ENCODE measurements around the gene TCERG1. TPM values are rescaled to one million over a fixed set of nuclear protein-coding genes. Genes with fewer than 3 reads are reported as not detected.

TCERG1 gene
- 93.1 and 132 TPM in 2 replicates for total RNA-seq (2014; rRNA removed; shearing (Covaris generic))

DNA sequence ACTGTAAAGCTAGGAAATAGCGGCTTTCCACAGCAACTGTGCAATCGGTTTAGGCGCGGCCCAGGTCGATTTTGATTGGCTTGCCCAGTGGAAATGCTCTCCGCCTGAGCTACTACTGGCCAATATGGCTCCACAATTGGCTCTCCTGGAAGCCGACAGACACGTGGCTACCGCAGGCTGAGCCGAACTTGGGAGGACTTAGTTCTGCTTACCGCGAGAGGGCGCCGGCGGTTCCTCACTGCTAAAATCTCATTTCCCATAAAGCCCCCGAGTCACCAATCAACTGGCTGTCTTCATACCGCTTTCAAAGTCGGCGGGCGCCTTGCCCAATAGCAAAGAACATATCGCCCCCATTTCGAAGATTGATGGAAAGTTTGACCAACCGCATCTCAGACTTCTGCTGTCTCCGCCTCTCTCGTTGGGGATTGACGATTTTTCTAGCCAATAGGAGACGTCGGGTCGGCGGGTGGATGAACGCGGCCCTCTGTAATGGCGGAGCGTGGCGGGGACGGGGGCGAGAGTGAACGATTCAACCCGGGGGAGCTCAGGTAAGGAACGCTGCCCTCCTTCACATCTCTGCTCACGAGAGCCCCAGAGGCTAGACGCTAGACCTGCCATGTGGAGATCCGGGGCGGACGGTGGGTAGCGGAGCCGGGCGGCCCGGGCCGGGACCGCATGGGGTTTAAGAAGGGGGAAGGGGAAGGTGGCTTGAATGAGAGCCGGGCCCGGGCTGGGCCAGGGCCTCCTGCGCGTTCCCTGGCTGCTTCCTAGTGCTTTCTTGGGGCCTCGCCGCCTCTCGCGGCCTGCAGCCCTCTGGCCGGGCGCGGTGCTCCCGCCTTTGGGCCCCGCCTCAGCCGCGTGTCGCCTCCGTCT, at the start of gene TCERG1:
TSS of gene TCERG1 (plus strand) at position 473 of the 873 bp plus-strand sequence. CDS start at position 490, 17 bp downstream.
- DNase-seq (ENCODE audit: low spot score) = peak; percentile 100

DNA sequence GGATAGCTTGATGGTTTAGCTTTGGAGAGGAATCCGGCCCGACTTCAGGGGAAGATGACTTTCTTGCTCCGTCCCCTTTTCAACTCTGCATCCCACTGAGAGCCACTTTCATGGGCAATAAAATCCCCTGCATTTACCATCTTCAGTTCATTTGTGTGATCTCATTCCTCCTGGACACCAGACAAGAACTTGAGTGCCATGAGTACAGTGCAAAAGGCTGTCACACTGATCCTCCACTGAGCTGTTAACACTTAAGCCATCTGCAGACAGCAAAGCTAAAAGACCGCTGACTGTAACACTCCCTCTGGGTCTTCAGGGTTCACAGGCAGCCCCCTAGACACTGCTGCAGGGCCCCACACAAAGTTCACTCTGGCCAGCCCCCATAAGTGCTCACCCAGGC, 48.3 kb upstream of the TCERG1 start:
- DNase-seq (ENCODE audit: low spot score) = no peak

DNA sequence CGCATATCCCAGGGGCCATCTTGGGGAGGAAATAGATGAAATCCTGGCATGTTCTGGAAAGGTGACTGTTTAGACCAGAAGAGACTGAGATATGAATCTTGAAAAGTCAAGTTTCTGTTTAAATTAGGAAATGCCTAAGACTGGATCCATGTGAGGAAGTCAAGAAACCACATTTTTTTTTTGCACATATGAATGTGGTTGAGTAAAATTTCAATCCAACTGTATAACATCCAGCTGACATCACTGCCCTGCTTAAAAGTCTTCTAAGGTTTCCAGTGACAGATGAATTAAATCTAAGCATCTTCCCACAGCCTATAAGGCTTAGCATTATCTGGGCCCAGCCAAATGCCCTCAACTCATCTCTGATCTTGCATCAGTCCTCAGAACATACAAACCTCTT, 47.7 kb upstream of the TCERG1 start:
- no peak for DNase-seq (ENCODE audit: low spot score)

DNA sequence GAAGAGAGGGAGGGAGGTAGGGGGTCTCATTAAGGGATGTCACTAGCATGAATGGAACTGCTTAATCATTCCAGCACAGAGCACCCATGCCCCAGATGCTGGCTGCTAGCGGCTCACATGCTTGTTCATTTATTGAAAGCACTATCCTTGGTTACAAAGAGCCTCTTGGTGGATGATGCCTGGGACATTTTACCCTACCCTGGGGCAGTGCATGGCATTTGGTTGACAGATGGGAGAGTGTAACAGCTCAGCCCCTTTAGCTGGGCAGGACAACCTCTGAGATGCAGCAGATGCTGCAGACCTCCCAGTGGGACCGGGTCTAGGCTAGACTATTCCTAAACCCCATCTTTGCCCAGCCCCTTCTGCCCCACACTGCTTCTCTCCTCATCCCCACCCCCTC, 46.9 kb upstream of the TCERG1 start:
- no peak for DNase-seq (ENCODE audit: low spot score)

DNA sequence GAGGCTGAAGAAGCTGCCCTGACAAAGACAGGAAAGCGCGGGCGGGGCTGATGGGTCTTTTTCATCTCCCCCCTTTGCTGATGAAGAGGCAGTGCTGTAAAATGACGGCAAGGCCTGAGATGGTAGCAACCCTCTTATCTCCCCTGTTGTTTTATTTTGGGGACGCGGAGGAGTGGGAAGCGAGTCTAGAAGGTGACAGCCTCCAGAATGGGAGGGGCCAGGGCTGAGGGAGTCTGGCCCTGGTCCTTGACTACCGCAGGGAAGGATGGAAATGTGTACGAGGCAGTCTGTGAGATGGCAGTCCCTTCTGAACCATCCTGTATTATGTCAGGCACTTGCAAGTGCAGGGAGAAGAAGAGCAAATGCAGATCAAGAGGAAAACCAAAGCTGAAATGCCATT, 46.1 kb upstream of the TCERG1 start:
- no peak for DNase-seq (ENCODE audit: low spot score)

DNA sequence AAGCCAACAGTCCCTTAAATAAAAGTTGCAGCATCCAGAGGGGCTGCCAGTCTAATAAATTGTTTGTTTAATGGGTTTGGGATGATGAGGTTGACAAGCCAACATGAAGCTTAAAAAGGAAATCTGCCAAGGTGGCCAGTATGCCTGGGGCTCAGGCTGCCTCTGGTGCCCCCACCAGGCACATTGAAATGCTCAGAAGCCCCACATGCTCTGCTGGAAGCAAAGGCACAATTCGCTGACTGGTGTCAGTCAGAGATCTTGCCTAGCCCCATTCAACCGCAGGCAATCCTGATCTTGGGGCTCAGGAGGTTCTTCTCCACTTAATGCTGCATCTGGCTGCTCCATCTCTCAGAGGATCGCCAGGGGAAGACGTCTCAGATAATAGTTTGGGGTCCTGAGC, 44.2 kb upstream of the TCERG1 start:
- DNase-seq (ENCODE audit: low spot score) = no peak

DNA sequence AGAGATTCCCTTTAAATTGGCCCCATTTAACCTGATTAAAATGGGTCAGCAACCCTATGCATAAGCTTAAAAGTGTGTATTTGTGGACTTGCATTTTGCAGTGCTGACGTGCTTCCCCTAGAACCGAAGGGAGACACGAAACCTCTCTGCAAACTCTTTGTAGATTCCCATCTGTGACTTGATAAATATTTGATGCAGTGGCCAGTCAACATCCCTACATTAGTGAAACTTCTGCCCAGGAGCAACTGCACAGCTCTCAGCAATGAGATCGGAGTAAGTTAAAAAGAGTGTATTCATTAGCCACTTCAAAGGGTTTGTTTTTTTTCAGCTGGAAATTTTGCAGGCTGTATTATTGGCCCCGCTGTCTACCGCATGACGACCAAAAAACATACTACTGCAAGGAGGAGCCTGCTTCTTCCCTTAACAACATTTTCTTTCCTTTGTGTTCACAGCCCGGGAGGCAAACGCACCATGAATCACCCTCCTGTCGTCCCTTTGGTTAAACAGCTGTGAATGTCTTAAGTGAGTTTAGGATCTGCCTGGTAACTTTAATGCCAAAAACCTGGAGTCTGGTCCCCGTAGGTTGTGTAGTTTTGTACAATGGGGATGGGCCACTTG, 38.0 kb upstream of the TCERG1 start:
- peak; percentile 75 for DNase-seq (ENCODE audit: low spot score)

DNA sequence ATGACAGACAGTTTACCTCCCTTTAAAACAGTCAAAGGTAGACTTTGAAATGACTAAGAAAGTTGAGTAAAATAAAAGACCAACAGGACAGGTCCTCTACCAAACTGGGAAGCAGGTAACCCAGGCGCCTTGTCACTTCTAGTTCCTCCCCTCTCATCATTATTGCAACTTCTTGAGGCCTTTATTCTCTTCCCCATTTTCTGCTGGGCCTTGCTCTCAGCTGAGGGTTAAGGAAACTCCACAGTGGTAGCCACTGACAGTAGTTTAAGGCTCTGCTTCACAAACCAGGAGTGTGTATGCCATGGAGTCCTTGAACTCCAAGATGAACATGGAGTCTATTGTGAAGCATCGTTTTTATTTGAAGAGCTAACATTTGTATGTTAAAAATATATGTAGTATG, 36.9 kb upstream of the TCERG1 start:
- DNase-seq (ENCODE audit: low spot score) = no peak

DNA sequence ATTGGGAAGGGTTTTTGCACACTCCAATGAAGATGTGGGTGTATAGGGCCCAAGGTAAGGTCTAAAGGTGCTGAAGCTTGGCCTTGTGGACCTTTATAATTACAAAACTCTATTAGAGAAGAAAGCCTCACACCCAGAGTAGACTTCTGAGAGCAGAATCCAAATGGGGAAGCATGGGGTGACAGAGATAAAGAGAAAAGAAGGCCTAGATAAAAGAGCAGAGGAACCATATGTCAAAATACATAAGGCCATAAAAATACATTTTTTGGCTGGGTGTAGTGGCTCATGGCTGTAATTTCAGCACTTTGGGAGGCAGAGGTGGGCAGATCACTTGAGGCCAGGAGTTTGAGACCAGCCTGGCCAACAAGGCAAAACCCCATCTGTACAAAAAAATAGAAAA, 27.4 kb upstream of the TCERG1 start:
- DNase-seq (ENCODE audit: low spot score) = no peak

DNA sequence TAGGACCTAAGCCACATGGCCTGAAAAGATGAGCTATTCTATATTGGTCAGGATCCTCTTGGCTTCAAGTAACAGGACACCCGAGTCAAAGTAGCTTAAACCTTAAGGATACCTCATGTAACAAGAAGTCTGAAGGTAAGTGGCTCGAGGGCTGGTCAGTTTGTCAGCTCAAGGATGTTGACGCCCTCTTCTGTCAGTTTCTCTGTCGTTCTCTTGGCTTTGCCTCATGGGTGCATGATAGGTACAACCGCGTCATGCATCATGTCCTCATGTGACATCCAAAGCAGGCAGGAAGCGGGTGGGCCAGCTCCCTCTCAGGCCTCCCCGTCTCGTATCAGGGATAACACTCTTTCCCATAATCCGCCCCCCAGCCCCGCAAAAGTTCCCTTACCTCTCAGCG, 22.1 kb upstream of the TCERG1 start:
- peak; percentile 29 for DNase-seq (ENCODE audit: low spot score)

DNA sequence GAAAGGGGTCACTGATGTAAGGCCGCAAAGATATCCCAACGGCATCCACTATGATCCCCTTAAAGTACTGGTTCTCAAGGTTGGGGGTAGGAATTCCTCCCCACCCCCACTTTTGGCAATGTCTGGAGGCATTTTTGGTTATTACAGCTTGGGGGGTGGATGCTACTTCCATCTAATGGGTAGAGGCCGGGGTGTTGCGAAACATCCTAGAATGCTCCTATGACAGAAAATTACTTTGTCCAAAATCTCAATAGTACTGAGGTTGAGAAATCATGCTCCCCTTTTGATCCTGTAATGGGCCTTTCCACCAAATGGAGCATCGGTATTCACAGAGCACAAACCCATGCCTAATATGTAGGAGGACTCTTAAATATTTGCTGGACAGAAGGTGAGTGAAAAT, 20.8 kb upstream of the TCERG1 start:
- DNase-seq (ENCODE audit: low spot score) = no peak

DNA sequence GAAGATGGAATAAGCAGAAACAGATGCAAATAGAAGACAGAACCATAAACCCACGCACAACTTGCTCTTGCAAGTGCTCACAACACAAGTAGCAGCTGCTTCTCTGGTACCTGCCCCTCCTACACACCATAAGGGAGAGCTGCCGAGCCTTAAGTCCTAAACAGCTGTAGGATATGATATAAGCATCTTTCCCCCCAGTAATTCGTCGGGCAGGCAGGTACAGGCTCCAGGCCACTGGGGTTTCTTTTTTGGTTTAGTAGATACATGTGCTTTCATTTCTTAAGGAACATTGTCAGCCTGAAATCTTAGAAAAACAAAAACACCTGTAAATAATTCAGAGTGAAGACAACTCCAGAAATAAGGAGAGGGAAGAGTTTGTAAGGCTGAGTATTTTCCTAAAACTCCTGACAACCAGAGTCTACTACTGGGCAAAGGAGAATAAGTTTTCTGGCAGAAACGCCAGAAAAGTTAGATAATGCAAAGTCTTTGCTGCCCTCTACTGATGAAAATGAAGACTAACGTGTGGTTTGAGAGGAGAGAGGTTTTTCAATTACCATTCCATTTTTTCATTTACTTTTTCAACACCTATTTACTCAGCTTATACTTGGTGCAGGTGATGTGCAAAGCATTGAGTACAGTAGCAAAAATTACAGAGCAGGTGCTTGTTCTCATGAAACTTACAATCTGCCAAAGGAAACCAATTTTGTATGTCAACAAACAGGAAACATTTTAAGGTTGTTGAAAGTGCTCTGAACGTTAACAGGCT, 20.1 kb upstream of the TCERG1 start:
- DNase-seq (ENCODE audit: low spot score) = peak; percentile 71

DNA sequence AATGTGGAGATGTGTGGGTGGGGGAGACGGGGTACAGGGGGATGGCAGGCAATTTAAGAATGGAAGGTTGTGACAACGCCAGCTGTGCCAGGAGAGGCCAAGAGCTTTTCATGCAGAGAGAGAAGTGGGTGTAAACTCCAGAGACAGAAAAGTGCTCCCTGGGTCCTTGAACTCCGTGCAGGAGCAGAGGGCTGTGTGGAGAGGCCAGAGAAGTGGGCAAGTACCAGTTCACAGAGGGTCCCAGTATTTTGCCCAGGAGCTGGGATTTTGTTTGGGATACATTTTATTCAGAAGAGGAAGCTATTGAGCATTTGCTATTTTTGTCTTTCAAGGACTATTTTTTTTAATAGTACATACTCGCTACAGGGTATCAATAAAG, 19.5 kb upstream of the TCERG1 start:
- no peak for DNase-seq (ENCODE audit: low spot score)

DNA sequence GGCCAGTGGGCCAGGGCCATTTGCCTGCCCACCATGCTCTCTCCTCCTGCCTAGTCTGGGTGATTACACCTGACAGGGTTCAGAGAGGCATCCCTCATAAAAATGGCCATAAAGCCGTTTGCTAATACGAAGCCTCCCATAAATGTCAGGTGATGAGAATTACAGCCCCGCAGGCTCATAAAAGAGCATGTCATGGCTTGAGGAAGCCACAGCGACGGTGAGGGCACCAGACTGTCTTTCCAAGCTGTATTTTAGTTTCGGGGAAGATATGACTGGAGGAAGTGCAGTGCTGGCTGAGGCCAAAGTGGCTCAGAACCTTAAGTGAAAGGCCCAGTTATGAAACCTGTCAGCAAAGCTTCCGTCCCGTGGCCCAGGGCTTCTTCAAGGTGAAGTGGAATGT, 18.5 kb upstream of the TCERG1 start:
- peak; percentile 29 for DNase-seq (ENCODE audit: low spot score)

DNA sequence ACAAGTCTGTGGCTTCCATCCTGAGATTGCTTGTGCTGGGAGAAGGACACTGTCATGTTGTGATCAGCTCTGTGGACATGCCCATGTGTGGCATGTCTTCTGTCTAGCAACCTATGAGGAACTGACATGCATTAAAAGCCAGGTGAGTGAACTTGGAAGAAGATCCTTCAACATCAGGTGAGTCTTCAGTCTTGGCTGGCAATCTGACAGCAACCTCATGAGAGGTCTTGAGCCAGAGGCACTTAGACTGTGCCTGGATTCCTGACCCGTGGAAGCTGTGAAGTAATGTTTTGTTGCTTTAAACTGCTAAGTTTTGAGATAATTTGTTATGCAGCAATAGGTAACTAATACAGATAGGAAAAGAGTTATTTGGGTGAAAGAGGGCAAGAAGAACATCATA, 6.8 kb upstream of the TCERG1 start:
- DNase-seq (ENCODE audit: low spot score) = no peak

DNA sequence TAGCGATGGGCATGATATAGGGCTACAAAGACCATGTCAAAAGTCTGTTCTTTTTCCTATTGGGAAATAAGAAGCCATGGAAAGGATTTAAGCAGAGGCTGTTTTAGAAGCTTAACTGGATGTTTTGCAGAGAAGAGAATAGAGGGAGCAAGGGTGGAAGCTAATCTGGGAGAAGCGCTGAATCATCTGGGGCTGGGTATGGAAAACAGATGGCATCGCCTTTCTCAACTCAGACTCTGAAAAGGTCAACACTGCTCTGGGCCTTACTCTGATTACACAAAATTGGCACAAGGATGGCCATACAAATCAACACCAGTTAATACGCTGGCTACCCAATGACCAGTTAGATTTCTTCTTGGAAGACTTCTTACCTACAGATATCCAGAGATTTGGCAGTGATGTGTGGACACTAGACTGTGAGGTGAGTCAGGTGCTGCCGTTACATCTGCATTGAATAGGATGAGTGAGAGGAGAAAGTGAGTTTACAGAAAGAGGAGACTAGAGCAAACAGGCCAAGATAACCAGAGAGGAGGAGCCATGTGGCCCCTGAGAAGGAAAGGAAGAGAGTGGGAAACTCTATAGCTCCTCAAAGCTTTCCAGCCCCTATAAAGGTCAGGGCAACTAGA, 6.2 kb upstream of the TCERG1 start:
- no peak for DNase-seq (ENCODE audit: low spot score)

DNA sequence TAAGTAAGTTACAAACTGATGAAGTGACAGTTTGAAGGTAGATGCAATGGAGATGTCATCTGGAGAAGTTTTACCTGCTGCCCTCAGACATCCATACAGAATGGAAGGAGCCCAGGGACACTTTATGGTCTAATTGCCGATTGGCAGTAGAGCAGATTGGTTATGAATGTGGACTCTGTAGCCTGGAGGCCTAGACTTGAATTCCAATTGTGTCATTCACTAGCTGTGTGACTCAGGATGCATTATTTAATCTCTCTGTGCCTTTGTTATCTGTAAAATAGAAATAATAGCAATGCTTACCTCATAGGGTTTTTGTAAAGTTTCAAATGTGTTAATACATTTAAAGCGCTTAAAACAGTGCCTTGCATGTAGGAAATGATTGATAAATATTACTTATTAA, 5.2 kb upstream of the TCERG1 start:
- no peak for DNase-seq (ENCODE audit: low spot score)

DNA sequence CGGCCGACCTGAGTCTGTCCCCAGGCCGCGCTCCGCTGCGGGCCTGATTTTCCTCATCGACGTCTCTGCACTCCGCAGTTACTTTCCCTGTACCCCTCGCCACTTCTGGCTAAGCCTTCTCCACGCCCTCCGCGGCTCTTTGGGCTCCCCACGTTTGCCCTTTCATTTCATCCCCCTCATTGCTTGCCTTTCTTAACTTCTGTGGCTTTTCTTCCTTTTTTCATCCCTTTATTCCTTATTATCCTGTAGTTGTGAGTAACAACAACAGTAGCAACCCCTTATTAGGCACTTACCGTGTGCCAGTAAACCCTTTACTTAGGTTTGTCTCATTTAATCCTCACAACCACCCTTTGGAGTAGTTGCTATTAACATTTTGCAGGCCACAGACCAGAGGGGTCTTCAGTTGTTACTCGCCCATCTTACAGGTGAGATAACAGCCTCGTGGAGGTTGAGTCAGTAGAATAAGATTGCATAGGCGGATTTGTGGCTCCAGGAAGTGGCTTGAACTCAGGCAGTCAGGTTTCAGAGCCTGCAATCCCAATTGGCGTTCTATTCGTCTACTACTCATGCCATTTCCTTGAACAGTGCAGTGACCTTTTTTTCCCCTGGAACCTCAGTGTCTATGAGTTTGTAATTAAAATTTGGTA, 724 bp downstream of the TCERG1 start:
- DNase-seq (ENCODE audit: low spot score) = peak; percentile 75

DNA sequence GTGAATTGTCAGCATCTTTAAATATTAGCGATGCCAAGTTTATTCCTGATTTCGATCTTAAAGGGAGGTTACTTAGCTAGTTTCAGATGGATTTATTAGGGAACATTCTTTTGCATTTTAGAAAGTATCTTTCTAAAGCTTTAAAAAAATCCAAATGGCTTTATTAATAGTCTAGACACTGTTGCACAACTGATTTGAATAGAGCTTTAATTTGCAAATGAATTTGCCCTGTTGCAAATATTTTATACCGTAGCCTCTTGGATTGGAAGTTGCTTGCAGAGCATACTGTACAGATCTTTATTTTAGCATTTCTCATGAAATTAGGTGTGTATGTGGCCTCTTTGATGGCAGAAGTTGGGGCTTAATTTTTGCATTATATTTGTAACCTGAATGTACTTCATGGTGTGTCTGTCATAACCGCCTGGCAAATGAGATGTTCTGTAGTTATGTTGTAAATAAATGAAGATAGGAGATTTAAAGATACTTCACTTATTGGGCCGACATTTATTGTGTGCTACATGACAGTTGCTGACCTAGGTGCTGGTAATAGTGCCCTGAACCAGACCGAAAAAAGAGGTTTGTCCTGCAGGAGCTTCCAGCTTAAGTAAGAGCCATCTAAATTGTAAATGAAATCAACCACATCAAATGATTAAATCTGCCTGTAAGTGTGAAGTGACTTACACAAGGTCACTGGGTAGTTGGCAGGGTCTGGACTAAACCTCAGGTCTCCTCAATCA, 1.8 kb downstream of the TCERG1 start:
- no peak for DNase-seq (ENCODE audit: low spot score)

DNA sequence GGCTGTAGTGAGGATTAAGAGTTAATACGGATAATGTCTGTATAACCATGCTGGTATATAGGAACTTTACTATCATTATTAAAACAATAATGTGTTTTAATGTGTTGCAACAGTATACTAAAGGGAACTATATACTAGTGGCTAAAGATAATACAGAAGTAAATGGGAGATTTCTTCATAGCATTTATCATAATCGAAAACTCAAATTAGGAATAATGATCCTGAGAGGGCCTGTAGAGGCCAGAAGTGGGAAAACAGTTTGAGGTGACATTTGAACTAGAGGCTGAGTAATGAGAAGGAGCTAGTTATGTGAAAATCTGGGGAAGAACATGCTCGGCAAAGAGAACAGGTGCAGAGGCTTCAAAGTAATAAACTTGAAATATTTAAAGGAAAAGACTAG, 2.9 kb downstream of the TCERG1 start:
- DNase-seq (ENCODE audit: low spot score) = no peak

DNA sequence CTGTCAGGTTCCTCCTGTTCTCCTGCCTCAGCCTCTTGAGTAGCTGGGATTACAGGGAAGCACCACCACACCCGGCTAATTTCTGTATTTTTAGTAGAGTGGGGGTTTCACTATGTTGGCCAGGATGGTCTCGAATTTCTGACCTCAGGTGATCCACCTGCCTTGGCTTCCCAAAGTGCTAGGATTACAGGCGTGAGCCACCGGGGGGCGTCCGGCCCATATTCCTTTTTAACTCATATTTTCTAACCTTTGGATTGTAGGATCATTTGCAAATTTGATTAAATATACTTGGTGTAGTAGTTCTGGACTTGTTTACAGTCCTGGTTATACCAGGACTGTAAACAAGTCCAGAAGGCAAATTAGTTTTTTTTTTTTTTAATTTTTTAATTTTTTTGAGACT, 4.3 kb downstream of the TCERG1 start:
- no peak for DNase-seq (ENCODE audit: low spot score)
